Stomach (tissue), 4 donors: Measurements from ENCODE around the gene PDE4DIP.
"Not testable (repeated sequence)": the region's sequence is repeated elsewhere in the genome, so short reads cannot be mapped to it uniquely, and the experiment has no call there.

Experiments used
- EP300 ChIP-seq: sonication (generic); formaldehyde crosslinking; IDR thresholded peaks from one replicate; pipeline ENCODE4 v1.6.1; 2017; ENCODE audit warnings: antibody characterized with exemption
- POLR2A ChIP-seq, 4 donors: fragments of 450-650 bp; IDR thresholded peaks; one replicate each; pipeline ENCODE4 v1.6.1; 2016; ENCODE audit warnings: antibody characterized with exemption in 4 of 4, control low read depth in 2 of 4, mild to moderate bottlenecking in 1 of 4, moderate library complexity in 1 of 4
- TF ChIP-seq, protein P1 (sequence below), 7 experiments: fragments of 450-650 bp in 4 of 7; fragments of 200-600 bp in 3 of 7; sonication (generic) in 3 of 7; IDR thresholded peaks; one replicate each; pipeline ENCODE4 v1.5.1; 2016 to 2019; ENCODE audit warnings: antibody characterized with exemption in 7 of 7, control low read depth in 2 of 7, mild to moderate bottlenecking in 1 of 7

DNA sequence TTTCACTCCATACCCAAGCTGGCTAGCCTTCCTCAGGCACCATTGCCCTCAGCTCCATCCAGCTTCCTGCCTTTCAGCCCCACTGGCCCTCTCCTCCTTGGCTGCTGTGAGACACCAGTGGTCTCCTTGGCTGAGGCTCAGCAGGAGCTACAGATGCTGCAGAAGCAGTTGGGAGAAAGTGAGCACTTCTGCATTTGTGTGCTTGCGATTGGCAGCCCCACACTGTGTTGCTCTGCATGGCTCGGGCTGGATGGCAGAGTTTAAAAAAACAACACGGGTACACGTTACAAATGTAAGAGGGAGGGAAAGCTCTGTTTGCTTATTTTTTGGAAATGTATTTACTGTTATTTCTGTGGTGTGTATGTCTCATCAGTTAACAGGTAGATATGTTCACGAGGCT is 168.4 kb downstream of the PDE4DIP start:
- TF ChIP-seq, protein P1, sequence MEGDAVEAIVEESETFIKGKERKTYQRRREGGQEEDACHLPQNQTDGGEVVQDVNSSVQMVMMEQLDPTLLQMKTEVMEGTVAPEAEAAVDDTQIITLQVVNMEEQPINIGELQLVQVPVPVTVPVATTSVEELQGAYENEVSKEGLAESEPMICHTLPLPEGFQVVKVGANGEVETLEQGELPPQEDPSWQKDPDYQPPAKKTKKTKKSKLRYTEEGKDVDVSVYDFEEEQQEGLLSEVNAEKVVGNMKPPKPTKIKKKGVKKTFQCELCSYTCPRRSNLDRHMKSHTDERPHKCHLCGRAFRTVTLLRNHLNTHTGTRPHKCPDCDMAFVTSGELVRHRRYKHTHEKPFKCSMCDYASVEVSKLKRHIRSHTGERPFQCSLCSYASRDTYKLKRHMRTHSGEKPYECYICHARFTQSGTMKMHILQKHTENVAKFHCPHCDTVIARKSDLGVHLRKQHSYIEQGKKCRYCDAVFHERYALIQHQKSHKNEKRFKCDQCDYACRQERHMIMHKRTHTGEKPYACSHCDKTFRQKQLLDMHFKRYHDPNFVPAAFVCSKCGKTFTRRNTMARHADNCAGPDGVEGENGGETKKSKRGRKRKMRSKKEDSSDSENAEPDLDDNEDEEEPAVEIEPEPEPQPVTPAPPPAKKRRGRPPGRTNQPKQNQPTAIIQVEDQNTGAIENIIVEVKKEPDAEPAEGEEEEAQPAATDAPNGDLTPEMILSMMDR (IDR thresholded peaks at IDR 0.05) = not testable (repeated sequence)
- TF ChIP-seq POLR2A (IDR thresholded peaks at IDR 0.05); EP300: not testable (repeated sequence)
